Activated naive CD4-positive, alpha-beta T cell treated with Interleukin-2 at 50 U/mL for 16 hours (primary cell): ENCODE measurements around the gene ITPR1.

Experiments
- DNase-seq: peaks from one replicate; pipeline ENCODE4 v3.0.0-alpha.2; 2020

ITPR1 gene

DNA sequence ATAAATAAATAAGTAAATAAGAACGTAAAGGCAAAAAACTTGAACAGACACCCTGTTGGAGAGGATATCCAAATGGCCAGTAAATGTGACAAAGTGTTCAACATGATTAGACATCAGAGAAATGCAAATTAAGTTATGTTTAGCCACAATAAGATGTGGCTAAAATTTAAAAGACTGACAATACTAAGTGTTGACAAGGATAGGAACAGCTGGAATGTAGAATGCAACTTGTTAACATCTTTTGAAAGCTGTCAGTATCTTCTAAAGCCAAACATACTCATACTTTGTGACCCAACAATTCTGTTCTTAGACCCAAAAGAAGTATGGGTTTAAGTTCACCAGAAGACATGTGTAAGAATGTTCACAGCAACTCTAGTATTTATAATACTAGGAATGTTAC, 197.1 kb downstream of the ITPR1 start:
- no peak for DNase-seq

DNA sequence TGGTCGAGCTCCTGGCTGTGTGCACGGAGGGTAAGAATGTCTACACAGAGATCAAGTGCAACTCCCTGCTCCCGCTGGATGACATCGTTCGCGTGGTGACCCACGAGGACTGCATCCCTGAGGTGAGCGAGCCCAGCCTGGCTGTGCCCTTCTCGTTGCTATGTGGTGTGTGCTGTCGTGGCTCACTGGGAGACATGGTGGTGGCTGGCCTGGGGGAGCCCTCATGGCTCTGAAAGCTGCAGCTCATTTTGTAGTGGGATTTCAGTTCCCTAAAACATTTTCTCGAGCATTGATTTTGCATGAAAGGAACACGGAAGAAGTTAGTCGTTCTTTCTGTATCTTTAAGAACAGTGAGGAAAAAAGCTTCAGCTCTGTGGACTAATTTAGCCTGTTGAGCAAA, 200.5 kb downstream of the ITPR1 start:
- DNase-seq, result no peak

DNA sequence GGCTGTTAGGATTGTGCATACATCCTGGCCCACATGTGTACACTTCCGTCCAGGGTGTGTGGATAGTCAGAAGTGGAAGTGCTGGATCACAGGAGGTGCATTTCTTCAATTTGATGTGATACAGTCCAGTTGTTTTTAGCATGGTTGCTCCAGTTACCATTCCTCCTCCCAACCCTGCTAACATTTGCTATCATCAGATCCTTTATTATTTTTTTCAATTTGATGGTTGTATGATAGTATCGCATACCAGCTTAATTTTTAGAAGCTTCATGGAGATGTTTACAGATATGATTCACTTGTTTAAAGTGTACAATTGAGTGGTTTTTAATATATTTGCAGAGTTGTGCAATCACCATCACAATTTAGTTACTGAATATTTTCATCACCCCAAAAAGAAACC, 202.7 kb downstream of the ITPR1 start:
- no peak for DNase-seq

DNA sequence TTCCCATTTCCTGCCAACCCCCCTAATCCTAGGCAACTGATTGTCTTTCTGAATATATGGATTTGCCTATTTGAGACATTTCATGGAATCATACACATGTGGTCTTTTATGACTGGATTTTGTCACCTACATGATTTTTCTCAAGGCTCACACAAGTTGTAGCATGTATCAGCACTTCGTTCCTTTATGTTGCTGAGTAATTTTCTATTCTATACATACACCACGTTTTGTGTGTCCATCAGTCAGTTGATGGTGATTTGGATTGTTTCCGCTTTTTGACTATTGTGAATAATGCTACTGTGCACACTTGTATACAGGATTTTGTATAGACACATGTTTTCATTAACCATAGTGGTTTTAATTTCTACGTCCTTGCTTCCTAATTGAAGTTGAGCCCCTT, 203.1 kb downstream of the ITPR1 start:
- DNase-seq, result no peak

DNA sequence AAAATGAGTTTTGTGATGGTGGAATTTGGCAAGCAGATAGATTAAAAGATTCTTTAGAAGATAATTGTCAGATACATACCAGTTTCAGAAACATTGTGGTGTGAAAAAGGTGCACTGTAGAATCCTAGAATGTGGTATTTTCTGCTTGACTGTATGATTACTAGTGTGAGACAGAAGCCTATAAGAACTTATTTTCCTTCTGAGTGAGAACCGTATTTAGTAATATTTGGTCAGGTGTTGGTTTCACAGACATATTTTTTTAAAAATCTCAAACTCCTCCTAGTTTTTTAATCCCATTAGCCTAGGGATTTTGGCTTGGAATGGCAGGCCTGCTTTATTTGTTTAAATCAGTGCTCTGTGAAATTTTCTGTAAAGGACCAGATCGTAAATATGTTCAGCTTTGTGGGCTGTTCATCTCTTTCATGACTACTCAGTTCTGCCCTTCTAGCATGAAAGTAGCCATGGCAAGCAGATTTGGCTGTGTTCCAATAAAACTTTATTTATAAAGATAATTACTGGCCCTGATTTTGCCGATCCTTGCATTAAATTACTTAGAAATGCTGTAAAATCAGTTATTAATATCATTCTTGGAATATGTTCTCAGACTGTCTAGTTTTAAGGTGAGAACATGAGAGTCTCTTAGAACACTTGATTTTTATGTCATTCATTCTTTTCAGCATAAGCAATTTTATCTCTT, 205.1 kb downstream of the ITPR1 start:
- DNase-seq, result no peak

DNA sequence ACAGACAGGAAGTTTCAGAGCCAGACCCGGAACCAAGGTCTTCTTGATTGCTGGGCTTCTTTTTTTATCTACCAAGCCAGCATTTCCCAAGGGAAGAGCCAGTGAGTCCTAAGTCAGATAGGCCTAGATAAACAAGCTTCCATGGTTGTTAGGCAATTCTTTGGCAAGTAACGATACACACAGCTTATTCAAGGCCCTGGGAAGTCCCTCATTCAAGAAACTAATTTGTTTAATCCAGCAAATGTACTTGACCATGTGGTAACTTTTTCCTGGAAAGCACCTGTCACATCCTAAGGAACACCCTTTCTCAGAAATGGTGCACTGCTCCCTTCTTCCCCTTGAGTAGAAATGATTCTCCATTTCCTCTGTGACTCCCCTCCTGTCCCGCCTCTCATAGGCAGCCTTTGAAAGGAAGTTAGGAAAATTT, 209.9 kb downstream of the ITPR1 start:
- no peak for DNase-seq

DNA sequence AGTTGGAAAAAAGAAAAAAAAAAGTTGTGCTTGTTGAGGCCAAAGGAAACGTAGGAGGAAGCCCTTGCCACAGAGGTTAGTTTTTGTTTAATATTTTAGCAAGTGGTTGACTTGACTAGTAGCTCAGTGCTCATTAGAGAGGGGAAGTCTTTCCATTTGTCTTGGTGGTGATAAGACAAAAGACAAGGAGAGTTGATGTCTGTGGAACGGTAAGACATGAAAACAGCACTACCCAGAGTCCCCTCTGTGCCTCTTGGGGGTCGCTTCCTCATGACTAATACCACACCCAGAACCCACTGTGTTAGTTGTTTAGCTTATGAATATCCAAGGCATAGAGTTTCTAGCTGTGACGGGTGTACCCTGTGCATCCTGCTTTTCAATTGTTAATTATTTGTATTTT, 211.4 kb downstream of the ITPR1 start:
- no peak for DNase-seq

DNA sequence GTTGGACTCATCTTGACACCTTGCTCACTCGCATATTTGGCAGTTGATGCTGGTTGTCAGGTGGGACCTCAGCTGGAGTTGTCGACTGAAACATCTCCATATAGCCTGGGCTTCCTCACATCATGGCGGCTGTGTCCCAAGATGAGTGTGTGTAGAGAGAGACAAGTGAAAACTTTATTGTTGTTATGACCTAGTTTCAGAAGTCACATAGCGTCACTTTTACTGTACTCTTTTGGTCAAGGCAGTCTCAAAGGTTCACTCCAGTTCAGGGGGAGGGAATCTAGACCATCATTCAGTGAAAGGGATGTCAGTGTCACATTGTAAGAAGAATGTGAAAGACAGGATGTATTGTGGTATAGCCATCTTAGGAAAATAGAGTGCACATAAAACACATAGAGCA, 214.2 kb downstream of the ITPR1 start:
- no peak for DNase-seq

DNA sequence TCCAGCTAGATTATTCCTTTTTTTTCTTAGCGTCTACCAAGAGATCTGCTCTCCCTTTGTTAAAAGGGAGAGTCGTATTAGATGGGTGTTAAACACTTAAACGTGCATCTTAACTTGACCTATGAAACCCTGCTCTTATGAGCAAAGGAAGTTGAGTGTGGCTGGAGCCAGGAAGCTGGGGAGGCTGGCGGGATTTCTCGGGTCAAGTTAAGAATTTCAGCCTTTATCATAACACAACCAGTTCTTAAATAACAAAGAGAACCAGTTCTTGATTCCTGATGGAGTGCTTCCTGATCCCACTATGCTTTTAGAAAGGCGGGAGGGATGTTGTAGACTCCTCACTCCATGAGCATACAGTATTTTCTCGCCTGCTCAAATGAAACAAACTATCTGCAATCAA, 215.1 kb downstream of the ITPR1 start:
- DNase-seq, result no peak

DNA sequence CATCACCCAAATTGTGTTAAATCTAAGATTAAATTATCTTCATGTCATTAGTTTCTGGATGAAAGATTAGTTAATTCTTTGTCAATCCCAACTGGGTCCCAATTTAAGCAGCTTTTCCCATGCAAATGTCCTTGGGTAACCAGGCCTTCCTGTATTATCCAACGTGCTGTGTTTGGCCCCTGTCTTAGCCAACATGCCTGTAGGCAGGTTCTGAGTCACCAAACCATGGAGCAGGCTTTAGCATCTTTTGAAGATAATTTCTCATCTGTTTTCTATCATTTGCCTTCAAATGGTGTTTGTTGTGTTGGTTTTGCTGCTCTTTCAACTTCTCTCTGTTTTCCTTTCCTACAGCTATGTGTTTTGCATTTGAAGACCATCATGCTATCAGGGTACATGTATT, 216.2 kb downstream of the ITPR1 start:
- no peak for DNase-seq

DNA sequence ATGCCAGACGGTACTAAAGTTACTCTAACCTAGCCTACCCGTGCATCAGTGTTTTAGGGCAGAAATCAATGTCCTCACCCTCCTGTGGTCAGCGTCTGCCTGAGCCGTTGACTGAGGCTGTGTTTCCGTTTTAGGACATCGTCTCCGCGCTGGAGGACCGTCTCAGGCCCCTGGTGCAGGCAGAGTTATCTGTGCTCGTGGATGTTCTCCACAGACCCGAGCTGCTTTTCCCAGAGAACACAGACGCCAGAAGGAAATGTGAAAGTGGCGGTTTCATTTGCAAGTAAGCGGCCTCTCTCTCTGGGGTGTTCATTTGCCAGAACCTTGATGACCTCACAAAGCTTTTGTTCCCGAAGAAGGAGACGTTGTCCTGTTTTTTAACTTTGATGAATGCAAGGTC, 217.0 kb downstream of the ITPR1 start:
- DNase-seq, result no peak

DNA sequence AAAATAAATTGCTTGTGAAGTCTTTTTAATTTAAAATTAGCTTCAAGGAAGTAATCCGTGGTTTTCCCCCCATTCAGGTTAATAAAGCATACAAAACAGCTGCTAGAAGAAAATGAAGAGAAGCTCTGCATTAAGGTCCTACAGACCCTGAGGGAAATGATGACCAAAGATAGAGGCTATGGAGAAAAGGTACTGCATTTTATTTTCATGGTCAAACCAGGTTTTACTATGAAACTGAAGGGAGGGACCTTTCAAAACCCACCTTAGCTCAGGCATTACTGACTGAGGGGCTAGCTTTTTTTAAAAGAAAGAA, 218.5 kb downstream of the ITPR1 start:
- DNase-seq, result no peak

DNA sequence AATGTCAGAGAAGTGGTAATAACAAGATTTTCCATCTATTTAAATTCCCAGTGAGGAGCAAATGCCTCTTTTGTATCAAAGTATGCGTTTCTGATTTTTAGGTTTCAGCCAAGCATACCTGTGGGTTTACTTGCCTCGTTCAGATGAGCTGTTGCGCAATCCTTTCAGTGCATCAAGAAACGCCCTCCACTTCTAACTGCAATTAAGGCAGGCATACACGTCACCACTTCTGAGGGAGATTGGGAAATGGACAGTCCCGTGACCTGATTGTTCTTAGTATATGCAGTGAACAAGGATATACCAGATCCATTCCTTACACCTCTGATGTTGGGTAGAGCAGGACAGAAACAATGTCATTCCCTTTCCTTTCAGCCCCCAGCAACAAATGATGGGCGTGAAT, 219.0 kb downstream of the ITPR1 start:
- no peak for DNase-seq

DNA sequence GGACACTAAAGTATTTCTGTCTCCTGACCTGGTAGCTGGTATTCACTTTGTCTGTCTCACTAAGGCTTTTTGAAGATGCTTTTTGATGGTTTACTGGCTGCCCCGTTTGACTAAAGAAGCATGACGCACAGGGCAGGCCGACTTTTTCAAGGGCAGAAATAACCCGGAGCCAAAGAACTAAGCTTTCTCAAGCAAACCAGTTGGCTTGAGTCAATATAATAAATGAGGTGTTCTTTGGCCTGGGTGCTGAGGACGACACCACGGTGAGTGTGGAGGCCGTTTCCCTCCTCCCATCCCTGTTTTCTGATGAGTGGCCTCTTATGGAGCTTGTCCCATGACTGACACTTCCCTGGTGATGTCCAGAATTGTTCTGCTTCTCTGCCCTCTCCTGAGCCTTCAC, 220.9 kb downstream of the ITPR1 start:
- DNase-seq, result no peak

DNA sequence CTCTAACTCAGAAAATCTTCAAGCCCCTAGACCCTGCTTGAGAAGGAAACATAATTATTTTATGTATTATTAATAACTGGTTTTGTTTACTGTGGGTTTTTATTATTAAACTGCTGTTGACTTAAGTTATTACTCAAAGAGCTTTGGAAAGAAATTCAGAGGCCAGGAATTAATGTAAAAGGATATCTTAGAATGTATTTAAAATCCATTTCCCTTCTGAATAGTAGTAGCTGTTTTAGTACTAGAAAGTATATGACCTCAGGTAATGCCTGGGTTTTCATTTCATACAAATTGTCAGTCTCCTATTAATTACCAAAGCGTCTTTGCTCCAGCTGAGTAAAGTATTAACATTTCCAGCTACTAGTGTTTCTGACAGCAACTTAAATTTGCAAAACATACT, 223.1 kb downstream of the ITPR1 start:
- no peak for DNase-seq

DNA sequence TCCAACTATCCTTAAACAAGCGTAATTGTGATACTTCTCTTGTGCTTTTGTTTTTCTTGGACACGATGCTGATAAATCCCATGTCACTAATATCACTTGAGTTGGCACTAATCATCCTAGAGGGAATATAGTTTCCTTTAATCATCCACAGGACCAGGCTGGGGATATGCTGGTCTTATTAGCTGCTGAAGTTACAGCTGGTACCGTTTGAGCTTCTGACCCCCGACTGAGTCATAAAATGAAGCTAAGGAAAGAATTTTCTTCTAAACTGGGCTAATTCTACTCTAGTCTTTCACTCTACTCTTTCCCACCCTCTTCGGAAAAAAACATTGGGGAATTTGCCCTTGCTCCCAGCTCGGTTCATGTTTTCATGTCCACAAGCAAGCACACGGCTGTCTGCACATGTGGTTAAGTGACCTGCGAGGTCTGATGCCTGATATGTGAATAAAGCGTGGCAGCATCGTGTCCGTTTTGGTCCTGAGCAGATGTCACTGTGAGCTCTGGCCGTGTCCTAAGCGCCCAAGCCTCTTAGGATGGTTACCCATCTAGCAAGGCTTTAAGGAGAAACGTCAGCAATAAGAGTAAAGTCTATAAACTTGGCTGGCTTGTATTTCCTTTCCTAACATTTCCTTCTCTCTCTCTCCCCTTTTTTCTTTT, 223.7 kb downstream of the ITPR1 start:
- no peak for DNase-seq

DNA sequence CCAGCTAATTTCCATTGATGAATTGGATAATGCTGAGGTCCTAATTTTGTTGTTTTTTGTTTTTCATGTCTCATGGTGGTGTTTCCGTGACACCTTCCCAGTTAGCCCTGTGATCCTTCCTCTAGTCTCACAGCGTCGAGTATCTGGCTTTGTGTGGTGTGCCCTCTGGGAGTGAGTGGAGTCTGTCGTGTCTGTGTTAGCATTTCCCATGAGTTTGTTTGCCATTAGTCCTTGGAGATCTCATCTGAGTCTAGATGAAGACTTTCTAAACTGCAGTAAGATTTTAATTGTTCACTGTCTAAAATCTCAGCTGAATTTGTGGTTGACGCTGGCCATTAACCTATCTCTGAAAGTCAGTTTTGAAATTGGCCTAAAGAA, 224.2 kb downstream of the ITPR1 start:
- DNase-seq, result no peak

DNA sequence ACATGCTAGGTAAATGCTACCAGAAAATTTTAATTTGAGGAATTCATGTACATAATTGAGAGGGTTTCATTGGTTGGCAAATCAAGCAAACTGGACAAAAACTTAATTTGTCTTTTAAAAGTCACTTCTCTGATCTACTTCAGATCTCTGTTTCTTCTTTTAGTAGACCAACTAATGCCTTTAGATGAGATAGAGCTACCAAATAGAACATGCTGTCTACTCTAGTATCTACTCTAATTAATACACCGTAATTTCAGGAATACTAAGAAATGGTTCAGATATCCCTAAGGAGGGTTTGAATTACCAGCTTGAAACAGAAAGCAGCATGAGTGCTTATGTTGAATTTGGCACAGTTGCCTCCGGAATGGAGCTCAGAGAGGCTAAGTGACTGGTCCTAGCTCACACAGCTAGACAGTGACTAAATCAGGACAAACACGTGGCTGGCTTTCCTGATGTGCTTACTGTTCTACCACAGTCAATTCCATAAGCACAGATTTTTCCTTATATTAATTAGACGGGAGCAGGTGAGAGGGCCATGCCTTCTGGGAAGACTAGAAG, 225.1 kb downstream of the ITPR1 start:
- no peak for DNase-seq

DNA sequence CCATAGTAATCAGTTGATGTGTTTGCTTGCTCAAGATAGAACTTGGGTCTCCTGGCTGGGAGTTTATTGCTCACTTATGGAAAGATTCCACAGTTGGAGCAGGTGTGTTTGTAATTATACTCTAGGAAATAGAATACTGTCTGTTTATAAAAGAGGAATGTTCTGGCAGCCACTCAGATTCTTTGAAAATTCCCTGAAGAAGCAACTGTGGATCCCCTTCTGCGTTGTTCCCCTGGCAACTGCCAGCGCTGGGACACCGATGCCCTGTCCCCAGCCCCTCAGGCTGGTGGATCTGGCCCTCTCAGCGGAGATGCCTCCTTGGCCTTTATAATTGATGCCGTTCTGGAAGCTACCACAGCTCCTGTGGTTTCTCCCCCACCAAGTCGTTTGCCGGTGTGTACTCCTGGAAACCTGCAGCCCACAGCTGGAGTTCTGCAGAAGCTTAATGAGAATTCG, 225.9 kb downstream of the ITPR1 start:
- no peak for DNase-seq

DNA sequence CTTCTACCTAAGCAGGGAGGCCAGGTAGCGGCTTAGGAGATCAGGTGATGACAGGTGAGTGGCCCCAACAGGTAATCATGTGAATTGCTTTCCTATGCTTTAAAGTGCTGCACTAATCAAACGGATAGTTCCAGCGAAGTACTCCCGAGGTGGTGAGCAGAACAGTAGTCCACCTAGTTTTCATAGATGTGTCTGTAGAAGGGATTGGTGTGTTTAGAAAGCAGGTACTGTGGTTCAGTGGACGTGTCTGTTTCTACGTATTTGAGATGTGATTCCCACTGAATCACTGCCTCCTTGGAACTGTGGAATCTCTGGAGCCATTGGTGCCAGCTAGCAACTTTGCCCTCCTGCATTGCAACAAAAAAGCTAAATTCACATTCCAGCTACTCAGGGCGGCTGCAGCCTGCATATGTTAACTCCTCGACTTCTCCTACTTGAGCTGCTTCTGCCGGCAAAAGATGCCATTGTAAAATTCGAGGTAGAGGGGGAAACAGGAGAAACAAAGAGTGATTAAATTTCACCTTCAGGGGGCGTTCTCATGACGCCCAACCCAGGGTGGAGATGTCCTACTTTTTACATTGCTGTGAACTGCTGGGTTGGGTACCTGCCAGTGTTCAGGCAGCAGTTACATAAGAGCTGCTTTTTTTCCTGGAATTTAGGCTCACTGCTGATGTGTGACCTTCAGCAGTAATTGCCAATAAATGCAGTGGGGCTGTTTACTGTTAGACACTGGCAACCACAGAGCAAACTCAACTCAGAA, 227.3 kb downstream of the ITPR1 start:
- DNase-seq, result no peak

DNA sequence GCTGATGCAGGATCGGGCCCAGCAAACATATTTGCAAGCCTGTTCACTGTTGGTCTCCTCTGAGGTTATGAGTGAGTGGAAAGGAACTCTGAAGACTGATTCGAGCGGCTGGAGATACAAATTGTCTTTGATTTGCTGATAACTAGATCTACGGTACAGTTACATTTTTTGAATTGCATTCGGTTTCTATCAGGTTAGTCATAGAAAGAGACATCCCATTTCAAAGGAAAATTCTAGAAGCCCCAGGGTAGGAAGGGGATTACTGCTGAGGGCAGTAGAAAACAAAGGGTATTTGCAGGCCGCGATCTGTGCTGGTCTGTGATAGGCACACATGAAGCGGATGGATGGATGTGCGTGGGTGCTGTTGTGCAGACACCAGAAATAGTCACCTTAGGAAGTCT, 228.4 kb downstream of the ITPR1 start:
- DNase-seq, result no peak

DNA sequence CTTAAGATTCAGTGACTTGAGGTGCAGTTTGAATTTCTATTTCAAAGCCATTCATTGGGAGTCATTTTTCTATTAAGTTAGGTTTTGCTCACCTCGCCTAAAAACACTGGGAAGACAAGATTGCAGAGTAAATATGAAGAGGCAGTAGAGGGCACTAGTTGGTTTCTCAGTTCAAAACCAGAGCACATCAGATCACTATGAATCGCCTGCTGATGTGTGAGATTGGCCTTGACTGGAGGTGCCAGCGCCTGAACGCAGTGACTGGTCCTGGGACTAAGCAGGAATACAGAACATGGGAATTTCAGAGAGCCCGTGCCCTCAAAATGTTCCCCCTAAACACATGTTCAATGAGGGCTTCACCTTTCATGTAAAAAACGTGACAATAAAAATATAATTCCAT, 229.0 kb downstream of the ITPR1 start:
- DNase-seq, result no peak

DNA sequence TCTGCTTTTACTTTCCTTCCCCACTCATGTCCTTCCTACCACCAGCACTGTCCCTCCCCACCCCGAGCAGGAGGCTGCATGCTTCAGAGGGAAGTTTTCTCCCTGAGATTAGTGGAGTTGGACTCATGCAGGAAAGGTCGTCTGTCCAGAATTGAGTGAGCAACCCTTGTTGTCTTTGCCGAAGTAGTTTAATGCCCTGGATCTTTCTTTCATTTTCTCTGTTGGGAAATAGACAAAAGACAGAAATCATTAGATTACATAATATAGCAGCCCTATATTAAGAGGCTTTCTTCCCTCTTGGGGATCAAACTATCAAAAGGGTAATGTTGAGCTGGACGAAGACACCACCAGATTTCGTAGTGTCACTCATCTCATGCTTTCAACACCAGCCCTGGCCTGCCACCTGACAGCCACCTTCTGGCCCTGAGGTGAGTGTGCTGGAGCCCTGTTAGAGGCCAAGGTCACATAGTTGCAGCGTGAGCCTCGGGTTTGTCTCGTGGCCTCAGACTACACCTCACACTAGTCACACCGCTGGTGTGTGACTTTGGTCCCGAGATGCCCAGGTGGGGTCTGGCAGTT, 231.0 kb downstream of the ITPR1 start:
- no peak for DNase-seq

DNA sequence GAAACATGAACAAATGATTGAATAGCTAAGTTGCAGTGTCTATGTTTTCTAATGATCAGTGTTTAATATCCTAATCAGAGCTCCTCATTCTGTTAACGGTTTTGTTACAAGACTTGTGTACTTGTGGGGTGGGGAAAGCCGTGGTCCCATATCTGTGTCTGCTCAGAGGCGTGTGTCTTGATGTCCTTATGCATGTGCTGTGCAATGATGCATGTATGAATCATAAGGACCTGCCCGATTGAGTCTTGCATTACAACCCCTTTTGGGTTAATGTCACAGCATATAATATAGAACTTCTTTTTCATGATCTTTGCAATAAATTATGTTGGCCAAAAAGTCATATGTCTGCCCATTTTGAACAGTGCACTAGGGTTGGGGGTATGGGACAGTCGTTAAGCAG, 233.4 kb downstream of the ITPR1 start:
- no peak for DNase-seq
